ENCODE measurements around the gene CACTIN.

The CACTIN gene

DNA sequence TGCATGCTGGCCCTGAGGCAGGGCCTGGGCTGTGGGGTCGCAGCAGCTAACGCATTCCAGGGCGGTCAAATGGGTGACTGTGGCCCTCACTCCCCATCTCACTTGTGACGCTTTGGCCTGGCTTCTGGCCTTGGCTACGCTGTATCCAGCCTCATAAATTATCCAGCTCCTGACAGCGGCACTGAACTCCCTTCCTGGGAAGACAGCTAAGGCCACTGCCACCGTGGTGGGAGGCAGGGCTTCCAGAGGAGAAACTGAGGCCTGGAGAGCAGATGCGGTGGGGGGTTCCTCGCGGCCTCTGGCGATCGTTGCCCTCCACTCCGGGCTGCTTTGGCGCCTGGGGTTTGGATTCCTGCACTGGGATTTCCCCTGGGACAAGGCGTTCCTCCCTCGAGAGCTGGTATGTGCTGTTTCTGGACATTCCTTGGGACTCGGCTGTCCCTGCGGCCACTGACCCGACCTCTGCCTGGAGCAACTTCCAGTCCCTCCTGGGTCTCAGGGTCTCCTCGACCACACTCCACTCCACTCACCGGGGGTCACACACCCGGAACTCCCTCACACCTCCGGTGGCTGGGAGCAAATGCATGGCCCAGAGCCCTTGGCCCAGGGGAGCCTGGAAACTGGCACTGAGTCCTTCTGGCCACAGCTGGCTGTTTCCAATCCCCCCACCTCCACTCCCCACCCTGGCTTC is 23.3 kb downstream of the CACTIN start:
- no peak overlapping the region for H3K27ac ChIP-seq
- TF ChIP-seq, protein P1, sequence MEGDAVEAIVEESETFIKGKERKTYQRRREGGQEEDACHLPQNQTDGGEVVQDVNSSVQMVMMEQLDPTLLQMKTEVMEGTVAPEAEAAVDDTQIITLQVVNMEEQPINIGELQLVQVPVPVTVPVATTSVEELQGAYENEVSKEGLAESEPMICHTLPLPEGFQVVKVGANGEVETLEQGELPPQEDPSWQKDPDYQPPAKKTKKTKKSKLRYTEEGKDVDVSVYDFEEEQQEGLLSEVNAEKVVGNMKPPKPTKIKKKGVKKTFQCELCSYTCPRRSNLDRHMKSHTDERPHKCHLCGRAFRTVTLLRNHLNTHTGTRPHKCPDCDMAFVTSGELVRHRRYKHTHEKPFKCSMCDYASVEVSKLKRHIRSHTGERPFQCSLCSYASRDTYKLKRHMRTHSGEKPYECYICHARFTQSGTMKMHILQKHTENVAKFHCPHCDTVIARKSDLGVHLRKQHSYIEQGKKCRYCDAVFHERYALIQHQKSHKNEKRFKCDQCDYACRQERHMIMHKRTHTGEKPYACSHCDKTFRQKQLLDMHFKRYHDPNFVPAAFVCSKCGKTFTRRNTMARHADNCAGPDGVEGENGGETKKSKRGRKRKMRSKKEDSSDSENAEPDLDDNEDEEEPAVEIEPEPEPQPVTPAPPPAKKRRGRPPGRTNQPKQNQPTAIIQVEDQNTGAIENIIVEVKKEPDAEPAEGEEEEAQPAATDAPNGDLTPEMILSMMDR (conservative IDR thresholded peaks at IDR 0.05) = no peak

DNA sequence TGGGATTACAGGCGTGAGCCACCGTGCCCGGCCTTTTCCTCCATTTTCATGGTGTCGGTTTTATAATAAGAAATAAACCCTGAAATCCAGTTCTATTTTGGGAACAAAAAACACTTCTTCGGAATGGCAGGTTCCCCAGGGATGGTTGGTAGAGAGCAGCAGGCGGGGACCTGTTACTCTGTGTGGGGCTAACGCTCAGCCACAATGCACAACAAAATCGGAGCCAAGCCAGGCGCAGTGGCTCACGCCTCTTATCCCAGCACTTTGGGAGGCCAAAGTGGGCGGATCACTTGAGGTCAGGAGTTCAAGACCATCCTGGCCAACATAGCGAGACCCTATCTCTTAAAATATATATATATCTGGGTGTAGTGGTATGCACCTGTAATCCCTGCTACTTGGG is 25.6 kb downstream of the CACTIN start:
- TF ChIP-seq, protein P1 (conservative IDR thresholded peaks at IDR 0.05) = no peak
- no peak overlapping the region for H3K27ac ChIP-seq

DNA sequence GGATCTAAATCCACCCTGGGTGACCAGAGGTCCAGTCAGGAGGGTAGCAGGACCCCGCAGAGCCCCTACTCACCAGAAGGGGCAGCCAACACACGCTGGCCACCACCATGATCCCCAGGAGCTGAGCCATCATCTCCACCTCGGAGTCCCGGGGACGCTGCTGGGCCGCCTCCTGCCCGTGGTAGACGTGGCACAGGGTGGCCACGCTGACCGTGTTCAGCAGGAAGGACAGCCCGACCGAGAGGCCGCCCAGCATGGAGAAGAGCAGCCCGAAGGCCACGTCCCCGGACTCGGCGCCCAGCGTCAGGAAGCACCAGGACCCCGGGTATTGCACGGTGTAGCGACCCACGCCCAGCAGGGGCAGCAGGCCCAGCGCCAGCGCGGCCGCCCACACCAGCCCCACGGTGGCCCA is 26.8 kb downstream of the CACTIN start:
- H3K27ac ChIP-seq = no peak overlapping the region
- TF ChIP-seq, protein P1 (conservative IDR thresholded peaks at IDR 0.05) = no peak

DNA sequence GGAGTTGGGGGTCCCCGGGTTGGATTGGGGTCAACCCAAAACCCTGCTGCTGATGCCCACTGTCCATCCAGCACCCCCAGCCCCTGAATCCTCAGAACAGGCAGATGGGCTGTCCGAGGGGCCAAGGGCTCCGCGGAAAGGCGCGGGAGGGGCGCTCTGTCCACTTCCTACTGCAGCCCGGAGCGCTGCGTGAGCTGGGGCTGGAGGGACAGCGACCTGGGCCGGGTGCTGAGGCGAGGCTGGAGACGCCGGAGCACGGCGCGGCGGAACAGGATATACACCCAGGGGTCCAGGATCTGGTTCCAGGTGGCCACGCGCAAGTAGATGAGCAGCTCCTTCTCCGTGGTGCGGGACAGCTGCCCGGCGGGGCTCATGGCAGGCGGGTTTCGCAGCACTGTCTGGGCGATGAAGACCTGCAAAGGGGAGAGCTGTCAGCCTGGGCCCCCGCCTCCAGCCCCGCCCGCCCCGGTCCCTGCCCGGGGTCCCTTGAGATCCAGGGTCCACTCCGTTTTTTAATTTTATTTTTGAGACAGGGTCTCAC is 31.0 kb downstream of the CACTIN start:
- TF ChIP-seq, protein P1 (conservative IDR thresholded peaks at IDR 0.05) = no peak
- no peak overlapping the region for H3K27ac ChIP-seq

DNA sequence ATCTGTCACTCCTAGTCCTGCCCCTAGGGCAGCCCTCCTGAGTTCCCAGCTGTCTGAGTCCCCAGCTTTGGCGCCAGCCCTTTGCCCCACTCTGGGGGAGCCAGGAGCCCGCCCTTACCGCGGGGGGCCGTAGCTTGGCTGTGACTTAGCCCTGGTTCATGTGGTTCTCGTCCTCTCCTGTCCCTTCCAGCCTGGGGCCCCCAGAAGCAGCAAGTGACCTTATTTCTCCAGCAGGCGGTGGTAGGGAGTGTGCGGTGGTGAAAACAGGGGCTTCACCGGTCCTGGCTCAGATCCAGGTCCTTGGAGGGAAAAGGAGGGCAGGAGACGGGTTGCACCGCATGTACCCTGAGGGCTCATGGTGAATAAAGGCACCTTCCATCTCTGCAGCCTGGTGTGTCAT is 33.4 kb downstream of the CACTIN start:
- TF ChIP-seq, protein P1 (conservative IDR thresholded peaks at IDR 0.05) = no peak
- no peak overlapping the region for H3K27ac ChIP-seq

DNA sequence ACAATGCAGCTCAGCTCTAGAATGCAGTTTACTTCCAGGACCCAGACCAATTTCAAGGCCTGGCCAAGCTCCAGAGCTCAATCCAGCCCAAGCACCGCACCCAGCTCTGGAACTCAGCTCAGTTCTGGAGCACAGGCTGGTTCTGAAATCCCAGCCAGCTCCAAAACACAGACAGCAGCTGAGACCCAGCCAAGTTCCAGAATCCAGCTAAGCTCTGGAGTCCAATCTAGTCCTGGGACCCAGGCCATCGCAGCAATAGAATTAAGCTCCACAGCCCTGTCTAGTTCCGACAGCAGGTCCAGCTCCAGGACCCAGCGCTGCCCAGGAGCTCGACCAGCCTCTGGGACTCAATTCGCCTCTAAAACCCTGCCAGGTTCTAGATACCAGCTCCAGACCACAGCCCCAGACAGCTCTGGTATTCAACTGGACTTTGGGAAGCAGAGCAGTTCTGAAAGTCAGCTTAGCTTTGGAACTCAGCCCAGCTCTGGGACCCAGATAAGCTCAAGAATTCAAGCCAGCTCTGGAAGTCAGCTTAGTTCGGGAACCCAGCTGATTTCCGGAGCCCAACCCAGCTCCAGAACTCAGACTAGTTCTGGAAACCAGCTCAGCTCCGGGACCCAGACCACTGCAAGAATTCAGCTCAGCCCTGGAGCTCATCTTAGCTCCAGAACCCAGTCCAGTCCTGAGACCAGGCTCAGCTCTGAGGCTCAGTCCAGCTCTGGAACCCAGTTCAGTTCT is 34.5 kb downstream of the CACTIN start:
- TF ChIP-seq, protein P1 (conservative IDR thresholded peaks at IDR 0.05) = no peak
- H3K27ac ChIP-seq = no peak overlapping the region

DNA sequence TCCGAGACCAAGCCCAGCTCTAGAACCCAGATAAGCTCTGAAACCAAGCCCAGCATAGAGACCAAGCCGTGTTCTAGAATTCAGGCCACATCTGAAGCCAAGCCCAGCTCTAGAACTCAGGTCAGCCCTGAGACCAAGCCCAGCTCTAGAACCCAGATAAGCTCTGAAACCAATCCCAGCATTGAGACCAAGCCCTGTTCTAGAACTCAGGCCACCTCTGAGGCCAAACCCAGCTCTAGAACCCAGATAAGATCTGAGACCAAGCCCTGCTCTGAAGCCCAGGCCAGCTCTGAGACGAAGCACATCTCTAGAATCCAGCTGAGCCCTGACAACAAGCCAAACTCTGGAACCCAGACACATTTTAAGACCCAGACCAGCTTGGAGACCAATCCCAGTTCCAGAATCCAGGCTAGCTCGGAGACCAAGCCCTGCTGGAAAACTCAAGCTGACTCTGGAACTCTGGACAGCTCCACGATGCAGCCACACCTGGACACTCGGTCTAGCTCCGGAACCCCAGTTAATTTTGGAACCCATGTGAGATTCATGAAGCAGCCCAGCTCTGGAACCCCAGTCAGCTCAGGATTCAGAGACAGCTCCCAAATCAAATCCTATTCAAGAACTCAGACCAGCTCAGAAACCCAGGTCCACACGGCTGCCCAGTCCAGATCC is 35.5 kb downstream of the CACTIN start:
- TF ChIP-seq, protein P1 (conservative IDR thresholded peaks at IDR 0.05) = no peak
- H3K27ac ChIP-seq = no peak overlapping the region
